RWPE2 (cell line): Measurements from ENCODE around the gene SLC12A8.

Experiments used
- ATAC-seq: fragments of 200-7000 bp; cut with Tn5 transposase; 3 replicates; pipeline ENCODE4 v1.9.1; 2021; ENCODE audit warnings: low read depth
- DNase-seq: peaks from one replicate; pipeline ENCODE4 v3.0.0-alpha.2; 2020; ENCODE audit warnings: low spot score
- H3K27ac ChIP-seq: fragments of 450-650 bp; 2 replicates; pipeline ENCODE4 v1.5.1; 2017; ENCODE audit warnings: mild to moderate bottlenecking; ENCODE audit not compliant: poor library complexity, severe bottlenecking
- H3K27me3 ChIP-seq: fragments of 250-450 bp; sonication (Bioruptor Pico); 2 replicates; pipeline ENCODE4 v1.5.1; 2021; ENCODE audit warnings: mild to moderate bottlenecking, moderate library complexity; ENCODE audit not compliant: insufficient read depth, poor library complexity, severe bottlenecking
- H3K36me3 ChIP-seq: fragments of 250-450 bp; sonication (Bioruptor Pico); 2 replicates; pipeline ENCODE4 v1.5.1; 2020; ENCODE audit warnings: low read depth, mild to moderate bottlenecking, moderate library complexity
- H3K4me1 ChIP-seq: fragments of 250-450 bp; sonication (Bioruptor Pico); 2 replicates; pipeline ENCODE4 v1.5.1; 2021; ENCODE audit warnings: mild to moderate bottlenecking, moderate library complexity; ENCODE audit not compliant: insufficient read depth, poor library complexity, severe bottlenecking
- H3K4me3 ChIP-seq: fragments of 250-450 bp; sonication (Bioruptor Pico); 2 replicates; pipeline ENCODE4 v1.5.1; 2021; ENCODE audit warnings: mild to moderate bottlenecking, moderate library complexity; ENCODE audit not compliant: severe bottlenecking
- H3K9me3 ChIP-seq: fragments of 250-450 bp; sonication (Bioruptor Pico); 2 replicates; pipeline ENCODE4 v1.5.1; 2021; ENCODE audit warnings: mild to moderate bottlenecking, moderate library complexity; ENCODE audit not compliant: severe bottlenecking
- TF ChIP-seq, protein P1 (sequence below): fragments of 450-650 bp; IDR thresholded peaks from one replicate; pipeline ENCODE4 v1.5.1; 2017; ENCODE audit warnings: mild to moderate bottlenecking, moderate library complexity; ENCODE audit not compliant: poor library complexity, severe bottlenecking

Gene SLC12A8

DNA sequence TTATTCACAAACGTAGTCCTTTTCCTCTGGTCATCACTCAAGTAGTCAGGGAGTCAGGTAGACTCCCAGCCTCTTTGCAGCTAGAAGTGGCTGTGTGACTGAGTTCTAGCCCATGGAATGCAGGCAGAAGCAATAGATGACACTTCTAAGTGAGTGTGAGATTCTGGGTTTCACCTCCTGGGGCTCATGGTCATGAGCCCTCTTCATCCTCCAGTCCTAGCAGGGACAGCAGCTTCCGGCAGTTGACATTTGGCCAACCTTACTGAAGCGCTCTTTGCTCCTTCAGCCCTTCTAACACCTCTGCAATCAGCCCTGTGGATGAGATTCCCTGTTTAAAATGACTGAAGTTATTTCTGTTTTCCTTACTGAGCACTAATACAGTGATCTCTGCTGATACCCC is 21.8 kb downstream of the SLC12A8 start:
- no peaks in the 10 kb centered on the region for H3K9me3 ChIP-seq
- no peak for DNase-seq
- H3K27ac ChIP-seq, result no peak overlapping the region
- H3K4me1 ChIP-seq, result no peaks in the 10 kb centered on the region
- no peak for ATAC-seq
- H3K36me3 ChIP-seq, result no peaks in the 10 kb centered on the region
- H3K27me3 ChIP-seq, result no peaks in the 10 kb centered on the region
- no peak overlapping the region for H3K4me3 ChIP-seq
- TF ChIP-seq, protein P1, sequence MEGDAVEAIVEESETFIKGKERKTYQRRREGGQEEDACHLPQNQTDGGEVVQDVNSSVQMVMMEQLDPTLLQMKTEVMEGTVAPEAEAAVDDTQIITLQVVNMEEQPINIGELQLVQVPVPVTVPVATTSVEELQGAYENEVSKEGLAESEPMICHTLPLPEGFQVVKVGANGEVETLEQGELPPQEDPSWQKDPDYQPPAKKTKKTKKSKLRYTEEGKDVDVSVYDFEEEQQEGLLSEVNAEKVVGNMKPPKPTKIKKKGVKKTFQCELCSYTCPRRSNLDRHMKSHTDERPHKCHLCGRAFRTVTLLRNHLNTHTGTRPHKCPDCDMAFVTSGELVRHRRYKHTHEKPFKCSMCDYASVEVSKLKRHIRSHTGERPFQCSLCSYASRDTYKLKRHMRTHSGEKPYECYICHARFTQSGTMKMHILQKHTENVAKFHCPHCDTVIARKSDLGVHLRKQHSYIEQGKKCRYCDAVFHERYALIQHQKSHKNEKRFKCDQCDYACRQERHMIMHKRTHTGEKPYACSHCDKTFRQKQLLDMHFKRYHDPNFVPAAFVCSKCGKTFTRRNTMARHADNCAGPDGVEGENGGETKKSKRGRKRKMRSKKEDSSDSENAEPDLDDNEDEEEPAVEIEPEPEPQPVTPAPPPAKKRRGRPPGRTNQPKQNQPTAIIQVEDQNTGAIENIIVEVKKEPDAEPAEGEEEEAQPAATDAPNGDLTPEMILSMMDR, result no peak

DNA sequence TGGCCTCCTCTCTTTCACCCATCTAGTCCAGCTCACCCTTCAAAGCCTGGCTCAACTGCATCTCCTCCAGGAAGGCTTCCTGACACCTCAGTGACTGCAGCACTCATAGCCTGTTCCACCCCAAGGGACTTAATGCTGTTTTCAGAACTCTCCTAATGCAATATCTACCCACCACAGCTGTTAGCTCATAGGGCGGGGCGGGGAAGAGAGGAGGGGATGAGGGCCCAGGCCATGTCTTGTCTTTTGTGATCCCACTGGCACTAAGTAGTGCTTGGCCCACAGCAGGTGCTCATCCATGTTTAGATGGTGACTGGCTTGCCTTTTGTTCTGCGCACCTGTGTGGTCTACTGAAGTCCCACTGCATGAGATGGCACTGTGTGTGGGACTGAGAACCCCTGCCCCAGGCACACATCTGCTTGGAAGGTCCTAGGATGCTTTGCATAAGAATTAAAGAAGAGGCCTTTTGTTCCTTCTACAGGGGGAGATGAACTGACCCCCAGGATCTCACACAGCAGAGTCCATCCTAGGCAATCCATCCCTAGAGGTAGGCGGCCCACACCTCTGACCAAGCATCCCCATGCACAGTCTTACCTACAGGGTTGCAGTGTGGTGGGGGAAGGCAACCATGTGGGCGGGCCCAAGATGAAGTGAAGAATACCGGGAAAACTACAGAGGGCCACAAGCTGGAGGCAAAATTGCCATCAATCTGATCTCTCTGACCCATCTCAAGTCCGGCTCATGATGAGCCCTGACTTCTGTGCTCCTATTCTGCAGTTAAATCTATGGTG is 23.0 kb downstream of the SLC12A8 start:
- no peak for DNase-seq
- no peaks in the 10 kb centered on the region for H3K9me3 ChIP-seq
- no peaks in the 10 kb centered on the region for H3K27me3 ChIP-seq
- no peaks in the 10 kb centered on the region for H3K4me1 ChIP-seq
- no peak for ATAC-seq
- H3K4me3 ChIP-seq, result no peak overlapping the region
- H3K36me3 ChIP-seq, result no peaks in the 10 kb centered on the region
- TF ChIP-seq, protein P1, result no peak
- no peak overlapping the region for H3K27ac ChIP-seq

DNA sequence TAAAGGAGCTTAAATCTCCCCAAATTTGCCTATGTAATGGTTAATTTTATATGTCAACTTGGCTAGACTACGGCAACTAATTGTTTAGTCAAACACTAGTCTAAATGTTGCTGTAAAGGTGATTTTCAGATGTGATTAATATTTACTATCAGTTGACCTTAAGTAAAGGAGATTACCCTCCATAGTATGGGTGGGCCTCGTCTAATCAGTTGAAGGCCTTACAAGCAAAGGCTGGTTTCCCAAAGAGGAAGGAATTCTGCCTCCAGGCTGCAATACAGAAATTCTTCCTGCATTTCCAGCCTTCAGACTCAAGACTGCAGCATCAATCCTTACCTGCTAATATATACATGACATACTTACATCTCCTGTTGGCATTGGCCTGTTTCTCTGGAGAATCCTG is 23.6 kb downstream of the SLC12A8 start:
- DNase-seq, result no peak
- H3K4me3 ChIP-seq, result no peak overlapping the region
- H3K9me3 ChIP-seq, result no peaks in the 10 kb centered on the region
- no peak overlapping the region for H3K27ac ChIP-seq
- TF ChIP-seq, protein P1, result no peak
- H3K36me3 ChIP-seq, result no peaks in the 10 kb centered on the region
- no peak for ATAC-seq
- H3K27me3 ChIP-seq, result no peaks in the 10 kb centered on the region
- H3K4me1 ChIP-seq, result no peaks in the 10 kb centered on the region

DNA sequence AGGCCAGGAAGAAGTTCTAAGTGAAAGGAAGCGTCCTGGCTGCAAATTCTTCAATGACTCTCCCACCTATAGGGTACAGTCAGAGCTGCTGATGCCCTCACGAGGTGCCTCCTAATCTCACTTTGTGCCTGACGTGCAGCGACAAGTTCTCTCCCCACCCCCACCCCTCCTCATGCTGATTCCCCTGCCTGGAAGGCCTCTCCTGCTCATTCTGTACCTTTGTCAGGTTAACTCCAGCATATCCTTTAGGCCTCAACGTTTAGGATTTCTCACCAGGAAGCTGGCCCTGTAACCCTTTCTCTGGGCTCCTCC is 25.0 kb downstream of the SLC12A8 start:
- Histone ChIP-seq H3K27me3 (no peaks in the 10 kb centered on the region), H3K4me3 (no peak overlapping the region), H3K27ac (no peak overlapping the region), H3K9me3 (no peaks in the 10 kb centered on the region), H3K36me3 (no peaks in the 10 kb centered on the region), H3K4me1 (no peaks in the 10 kb centered on the region)
- DNase-seq, result no peak
- ATAC-seq, result no peak
- TF ChIP-seq, protein P1, result no peak

DNA sequence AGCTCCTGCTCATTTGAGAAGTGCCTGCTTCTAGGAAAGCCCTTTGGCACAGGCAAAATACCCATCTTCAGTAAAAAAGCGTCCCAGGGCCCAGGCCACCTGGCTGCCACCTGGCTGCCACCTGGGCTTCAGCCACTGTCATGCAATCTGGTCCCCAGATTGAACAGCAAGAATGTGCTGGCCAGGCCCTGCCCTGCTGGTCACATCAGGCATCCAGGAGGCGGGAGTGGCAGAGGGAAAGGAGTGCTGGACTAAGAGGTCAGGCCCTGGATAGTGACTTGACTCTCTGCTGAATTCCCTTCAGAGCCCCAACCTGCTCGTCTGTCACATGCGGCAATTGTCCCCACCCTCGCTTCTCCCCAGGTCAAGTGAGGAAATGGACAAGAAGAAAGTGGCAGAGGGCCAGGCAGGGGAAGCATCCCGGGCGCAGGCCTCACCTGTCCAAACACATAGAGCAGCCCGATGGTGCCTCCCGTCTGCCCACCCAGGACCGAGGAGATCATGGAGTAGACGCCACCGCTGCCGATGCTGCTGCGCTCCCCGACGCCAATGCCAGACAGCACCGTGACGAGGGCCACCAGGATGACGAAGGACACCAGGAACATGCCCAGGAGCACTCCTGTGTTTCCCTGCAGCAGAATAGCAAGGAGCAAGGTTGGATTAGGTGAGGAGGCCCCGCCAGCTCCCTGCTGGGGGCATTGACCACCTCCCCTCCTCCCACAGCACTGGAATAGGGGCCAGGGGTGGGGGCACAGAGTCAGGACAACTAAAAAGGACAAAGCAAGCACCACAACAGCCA is 25.5 kb downstream of the SLC12A8 start:
- H3K4me1 ChIP-seq, result no peaks in the 10 kb centered on the region
- H3K27ac ChIP-seq, result no peak overlapping the region
- TF ChIP-seq, protein P1, result no peak
- H3K27me3 ChIP-seq, result no peaks in the 10 kb centered on the region
- ATAC-seq (no peak), DNase-seq (no peak)
- H3K4me3 ChIP-seq, result no peak overlapping the region
- H3K36me3 ChIP-seq, result no peaks in the 10 kb centered on the region
- H3K9me3 ChIP-seq, result no peaks in the 10 kb centered on the region
